HUES64 (cell line): ENCODE measurements around the gene PRC1.

Experiments
- H3K27ac ChIP-seq: 2 replicates; pipeline ENCODE4 v1.7.0; 2013; ENCODE audit warnings: low read depth, low read length, inconsistent platforms
- H3K27me3 ChIP-seq: 2 replicates; pipeline ENCODE4 v1.6.1; 2013; ENCODE audit warnings: mild to moderate bottlenecking, low read length; ENCODE audit not compliant: insufficient read depth
- H3K36me3 ChIP-seq: 2 replicates; pipeline ENCODE4 v1.6.1; 2013; ENCODE audit warnings: mild to moderate bottlenecking, low read length; ENCODE audit not compliant: insufficient read depth
- H3K4me1 ChIP-seq: 2 replicates; pipeline ENCODE4 v1.6.1; 2013; ENCODE audit warnings: mild to moderate bottlenecking, low read length, moderate library complexity; ENCODE audit not compliant: insufficient read depth
- H3K4me3 ChIP-seq: 2 replicates; pipeline ENCODE4 v1.5.1; 2013; ENCODE audit warnings: mild to moderate bottlenecking, low read length, moderate library complexity
- H3K9ac ChIP-seq: 2 replicates; pipeline ENCODE4 v1.6.1; 2013; ENCODE audit warnings: mild to moderate bottlenecking, low read depth, low read length
- H3K9me3 ChIP-seq: 2 replicates; pipeline ENCODE4 v1.6.1; 2013; ENCODE audit warnings: low read depth, low read length; ENCODE audit not compliant: insufficient read depth
- WGBS: fragments of 150-250, 120-280 bp; methylation state at CpG from one replicate; pipeline ENCODE4 v1.1.7; 2013; ENCODE audit warnings: missing lambda C conversion rate; 5-methylcytosine and 5-hydroxymethylcytosine counted together

The PRC1 gene

GRCh38 chr15:90945091-90945490 lies 49.2 kb downstream of the PRC1 start:
- 98% methylated on average over 7 of the region's 7 CpGs for WGBS
- Histone ChIP-seq H3K9me3 (no peaks in the 10 kb centered on the region), H3K9ac (no peak overlapping the region), H3K4me3 (no peak overlapping the region), H3K4me1 (no peaks in the 10 kb centered on the region), H3K36me3 (peaks cover 85% of the 10 kb centered on the region), H3K27me3 (no peaks in the 10 kb centered on the region), H3K27ac (no peak overlapping the region)

GRCh38 chr15:90942354-90943120 lies 51.8 kb downstream of the PRC1 start:
- Histone ChIP-seq H3K4me1 (no peaks in the 10 kb centered on the region), H3K27me3 (no peaks in the 10 kb centered on the region), H3K36me3 (peaks cover 85% of the 10 kb centered on the region), H3K27ac (no peak overlapping the region), H3K4me3 (no peak overlapping the region), H3K9me3 (no peaks in the 10 kb centered on the region), H3K9ac (no peak overlapping the region)
- 96% methylated on average over 12 of the region's 12 CpGs for WGBS

DNA sequence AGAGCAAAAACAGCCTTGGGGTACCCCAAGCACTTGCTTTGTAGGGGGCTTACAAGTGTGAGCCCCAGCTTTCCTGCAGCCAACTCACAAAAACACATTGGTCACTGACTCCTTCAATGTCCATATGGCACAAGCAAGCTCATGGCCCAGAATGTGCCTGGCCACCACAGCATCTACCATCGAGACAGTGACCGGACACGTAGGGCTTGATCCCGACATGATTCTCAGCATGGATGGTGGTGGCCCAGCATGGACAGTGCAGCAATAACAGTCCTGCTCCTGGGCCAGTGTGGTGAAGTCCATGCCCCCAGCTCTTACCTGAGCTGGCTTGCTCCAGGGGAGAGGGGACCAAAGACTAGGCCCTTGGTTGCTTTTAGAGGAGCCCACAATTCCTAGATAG lies 53.3 kb downstream of the PRC1 start:
- H3K9me3 ChIP-seq, result no peaks in the 10 kb centered on the region
- 97% methylated on average over 4 of the region's 4 CpGs for WGBS
- H3K4me1 ChIP-seq, result no peaks in the 10 kb centered on the region
- H3K27me3 ChIP-seq, result no peaks in the 10 kb centered on the region
- no peak overlapping the region for H3K4me3 ChIP-seq
- no peak overlapping the region for H3K27ac ChIP-seq
- H3K36me3 ChIP-seq, result peaks cover 81% of the 10 kb centered on the region
- no peak overlapping the region for H3K9ac ChIP-seq

- Histone ChIP-seq H3K27me3 (no peaks in the 10 kb centered on the region), H3K4me1 (no peaks in the 10 kb centered on the region), H3K9ac (no peak overlapping the region), H3K27ac (no peak overlapping the region), H3K9me3 (no peaks in the 10 kb centered on the region), H3K36me3 (peaks cover 76% of the 10 kb centered on the region), H3K4me3 (no peak overlapping the region)
- 94% methylated on average over 7 of the region's 7 CpGs for WGBS
Observed at GRCh38 chr15:90939756-90940155, 54.6 kb downstream of the PRC1 start.

- no peak overlapping the region for H3K4me3 ChIP-seq
- no peak overlapping the region for H3K27ac ChIP-seq
- peaks cover 61% of the 10 kb centered on the region for H3K36me3 ChIP-seq
- H3K9ac ChIP-seq, result no peak overlapping the region
- H3K27me3 ChIP-seq, result peaks cover 8% of the 10 kb centered on the region; the same call in 1 of the 2 replicates
- 93% methylated on average over 5 of the region's 5 CpGs for WGBS
- no peaks in the 10 kb centered on the region for H3K9me3 ChIP-seq
- H3K4me1 ChIP-seq, result no peaks in the 10 kb centered on the region; the same call in 1 of the 2 replicates
Observed at GRCh38 chr15:90938261-90938660, 56.1 kb downstream of the PRC1 start.

DNA sequence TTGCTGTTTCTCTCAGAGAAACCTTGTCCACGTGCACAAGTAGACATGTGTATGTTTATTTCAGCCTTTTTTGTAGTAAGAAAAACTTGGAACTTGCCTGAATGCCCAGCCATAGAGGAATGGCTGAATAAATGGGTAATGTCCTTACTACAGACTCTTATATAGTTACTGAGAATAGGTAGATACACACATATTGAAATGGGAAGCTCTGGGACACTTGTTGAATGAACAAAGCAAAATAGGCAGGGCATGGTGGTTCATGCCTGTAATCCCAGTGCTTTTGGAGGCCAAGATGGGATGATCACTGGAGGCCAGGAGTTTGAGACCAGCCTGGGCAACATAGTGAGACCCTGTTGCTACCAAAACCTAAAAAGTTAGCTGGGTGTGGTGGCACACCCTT lies 57.5 kb downstream of the PRC1 start:
- H3K27ac ChIP-seq, result no peak overlapping the region
- no peak overlapping the region for H3K9ac ChIP-seq
- no peak overlapping the region for H3K4me3 ChIP-seq
- no peaks in the 10 kb centered on the region; the same call in 1 of the 2 replicates for H3K4me1 ChIP-seq
- H3K36me3 ChIP-seq, result peaks cover 47% of the 10 kb centered on the region
- H3K9me3 ChIP-seq, result no peaks in the 10 kb centered on the region
- WGBS, result 86% methylated on average over 1 of the region's 1 CpG
- peaks cover 15% of the 10 kb centered on the region for H3K27me3 ChIP-seq

- no peak within 1 kb of the TSS for H3K27ac ChIP-seq
Observed at GRCh38 chr15:90934949-90935751, 59.2 kb downstream of the PRC1 start, which contains the start of gene UNC45A. Gene UNC45A, plus strand, starts transcription at chr15:90935285. Its CDS starts 40 bp downstream, at chr15:90935325.

GRCh38 chr15:90934256-90934948 lies 59.9 kb downstream of the PRC1 start:
- H3K4me3 ChIP-seq, result peak overlapping the region; percentile 78
- H3K27ac ChIP-seq, result no peak overlapping the region
- H3K9me3 ChIP-seq, result no peaks in the 10 kb centered on the region
- H3K27me3 ChIP-seq, result peaks cover 15% of the 10 kb centered on the region
- H3K36me3 ChIP-seq, result peaks cover 26% of the 10 kb centered on the region
- H3K4me1 ChIP-seq, result no peaks in the 10 kb centered on the region; the same call in 1 of the 2 replicates
- peak overlapping the region; percentile 20; the same call in 1 of the 2 replicates for H3K9ac ChIP-seq
- 3% methylated on average over 19 of the region's 19 CpGs for WGBS

More at GRCh38 chr15:90934949-90935751, 59.2 kb downstream of the PRC1 start, which contains the start of gene UNC45A:
- Histone ChIP-seq H3K36me3 (peaks cover 33% of the 10 kb centered on the region), H3K9me3 (no peaks in the 10 kb centered on the region), H3K4me1 (no peaks in the 10 kb centered on the region; the same call in 1 of the 2 replicates), H3K4me3 (peak within 1 kb of the TSS; percentile 78), H3K27me3 (peaks cover 15% of the 10 kb centered on the region), H3K9ac (peak within 1 kb of the TSS; percentile 66)
- under 1% methylated on average over 65 of the region's 65 CpGs for WGBS

GRCh38 chr15:90933301-90933700 lies 61.0 kb downstream of the PRC1 start:
- peaks cover 17% of the 10 kb centered on the region for H3K36me3 ChIP-seq
- WGBS, result 78% methylated on average over 1 of the region's 1 CpG
- peaks cover 15% of the 10 kb centered on the region for H3K27me3 ChIP-seq
- no peak overlapping the region for H3K4me3 ChIP-seq
- no peaks in the 10 kb centered on the region; the same call in 1 of the 2 replicates for H3K4me1 ChIP-seq
- H3K27ac ChIP-seq, result no peak overlapping the region
- H3K9me3 ChIP-seq, result no peaks in the 10 kb centered on the region
- H3K9ac ChIP-seq, result no peak overlapping the region

DNA sequence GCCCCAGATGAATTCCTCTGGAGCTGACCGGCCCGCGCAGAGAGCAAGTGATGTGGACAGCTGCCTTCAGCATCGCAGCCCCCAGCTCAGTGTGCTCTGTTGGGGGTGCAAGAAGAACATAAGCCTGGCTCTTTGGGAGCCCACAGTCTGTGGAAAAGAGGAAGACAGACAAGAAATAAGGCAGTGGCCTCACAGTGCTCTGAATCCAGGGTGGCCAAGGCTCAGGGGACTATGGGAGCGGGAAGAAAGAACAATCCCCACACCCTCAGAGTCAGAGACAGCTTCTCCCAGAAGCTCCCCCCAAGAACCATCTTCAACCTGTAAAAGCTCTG lies 61.7 kb downstream of the PRC1 start:
- H3K36me3 ChIP-seq, result peaks cover 11% of the 10 kb centered on the region
- H3K9ac ChIP-seq, result no peak overlapping the region
- H3K27me3 ChIP-seq, result peaks cover 15% of the 10 kb centered on the region
- no peaks in the 10 kb centered on the region; the same call in 1 of the 2 replicates for H3K4me1 ChIP-seq
- no peak overlapping the region for H3K27ac ChIP-seq
- peak overlapping the region; percentile 75 for H3K4me3 ChIP-seq
- H3K9me3 ChIP-seq, result no peaks in the 10 kb centered on the region
- WGBS, result 26% methylated on average over 5 of the region's 5 CpGs
